ENCODE results near the gene D2HGDH.
"Not testable (repeated sequence)": the region's sequence is repeated elsewhere in the genome, so short reads cannot be mapped to it uniquely, and the experiment has no call there.

D2HGDH gene

DNA sequence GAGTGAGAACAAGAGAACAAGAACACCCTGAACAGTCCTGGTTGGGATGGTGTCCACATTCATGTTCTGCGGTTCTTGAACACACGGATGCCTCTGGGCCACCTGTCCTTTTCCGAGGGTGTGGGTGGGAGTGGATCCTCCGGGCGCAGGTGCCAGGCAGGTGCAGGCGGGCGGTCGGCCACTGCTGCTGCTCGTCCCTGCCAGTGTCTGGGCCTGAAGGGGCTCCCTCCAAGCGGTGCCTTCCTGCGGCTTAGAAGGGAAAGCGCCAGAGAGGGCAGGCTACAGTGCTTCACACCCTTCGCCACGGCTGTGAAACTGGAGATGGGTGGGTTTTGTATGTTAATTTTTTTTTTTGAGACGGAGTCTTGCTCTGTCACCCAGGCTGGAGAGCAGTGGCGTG lies 8.0 kb upstream of the D2HGDH start:
- DNase-seq: no peak

GRCh38 chr2:241728000-241728399 lies 6.4 kb upstream of the D2HGDH start:
- DNase-seq: no peak

GRCh38 chr2:241728627-241729026 lies 5.8 kb upstream of the D2HGDH start:
- no peak for DNase-seq

DNA sequence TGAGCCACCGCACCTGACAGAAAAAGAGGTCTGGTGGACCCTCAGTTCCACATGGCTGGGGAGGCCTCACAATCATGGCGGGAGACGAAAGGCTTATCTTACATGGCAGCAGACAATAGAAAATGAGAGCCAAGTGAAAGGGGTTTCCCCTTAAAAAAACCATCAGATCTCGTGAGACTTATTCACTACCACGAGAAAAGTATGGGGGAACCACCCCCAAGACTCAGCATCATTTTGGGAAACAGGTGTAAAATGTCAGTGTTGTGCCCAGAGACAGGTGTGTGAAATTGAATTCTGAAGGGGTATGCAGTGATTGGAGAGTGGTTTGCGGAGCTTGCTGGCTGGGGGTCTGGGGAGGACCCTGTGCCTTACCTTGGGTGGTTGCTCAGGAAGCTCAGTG lies 4.6 kb upstream of the D2HGDH start:
- no peak for DNase-seq

- DNase-seq: no peak
Measured at GRCh38 chr2:241730671-241731293, 3.6 kb upstream of the D2HGDH start.

GRCh38 chr2:241732513-241733186 lies 1.8 kb upstream of the D2HGDH start:
- not testable (repeated sequence) for DNase-seq

DNA sequence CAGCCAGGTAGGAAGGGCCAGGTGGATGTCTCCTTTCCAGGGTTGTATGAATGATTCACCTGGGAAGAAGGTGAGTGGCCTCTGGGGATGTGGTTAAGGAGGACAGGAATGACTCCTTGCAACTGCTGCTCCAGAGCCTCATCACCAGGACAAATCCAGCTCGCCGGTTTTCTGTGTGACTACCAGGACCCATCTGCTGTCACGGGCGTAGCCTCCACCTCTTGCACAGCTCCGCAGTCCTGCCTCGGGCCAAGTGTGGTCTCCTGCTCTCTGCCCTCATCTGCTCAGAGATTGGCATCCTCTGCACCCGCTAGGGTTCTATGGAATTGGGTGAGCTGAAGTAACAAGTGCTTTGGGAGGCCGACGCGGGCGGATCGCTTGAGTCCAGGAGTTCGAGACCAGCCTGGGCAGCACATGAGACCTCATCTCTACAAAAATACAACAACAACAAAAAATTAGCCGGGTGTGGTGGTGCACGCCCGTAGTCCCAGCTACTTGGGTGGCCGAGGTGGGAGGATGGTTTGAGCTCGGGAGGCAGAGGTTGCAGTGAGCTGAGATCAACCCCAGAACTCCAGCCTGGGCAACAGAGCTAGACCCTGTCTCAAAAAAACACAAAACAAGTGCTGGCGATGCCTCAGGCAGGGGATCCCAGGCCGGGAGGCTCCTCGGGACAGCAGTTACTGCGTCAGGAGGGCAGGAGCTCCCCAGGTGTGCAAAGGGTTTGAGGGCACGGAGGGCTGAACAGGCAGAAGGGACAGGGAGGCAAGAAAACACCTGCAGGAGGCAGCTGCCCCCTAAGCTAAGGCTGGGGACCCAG lies 831 bp upstream of the D2HGDH start:
- DNase-seq: no peak

GRCh38 chr2:241734208-241734466 lies 293 bp upstream of the D2HGDH start:
- DNase-seq: no peak

DNA sequence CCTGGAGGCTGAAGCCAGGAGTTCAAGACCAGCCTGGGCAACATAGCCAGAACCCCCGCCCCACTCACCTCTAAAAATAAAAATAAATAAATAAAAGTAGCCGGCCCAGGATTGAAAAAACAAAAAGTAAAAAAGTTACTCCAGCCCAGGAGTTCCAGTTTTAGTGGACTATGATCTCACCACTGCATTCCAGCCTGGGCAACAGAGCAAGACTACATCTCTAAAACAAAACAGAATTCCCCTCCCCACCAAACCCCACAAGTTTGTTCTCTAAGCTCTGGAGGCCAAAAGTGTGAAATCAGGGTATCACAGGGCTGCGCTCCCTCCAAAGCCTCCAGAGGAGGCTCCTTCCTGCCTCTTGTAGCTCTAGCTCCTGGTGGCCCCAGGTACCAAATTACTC lies 1.7 kb downstream of the D2HGDH start:
- DNase-seq: no peak

DNA sequence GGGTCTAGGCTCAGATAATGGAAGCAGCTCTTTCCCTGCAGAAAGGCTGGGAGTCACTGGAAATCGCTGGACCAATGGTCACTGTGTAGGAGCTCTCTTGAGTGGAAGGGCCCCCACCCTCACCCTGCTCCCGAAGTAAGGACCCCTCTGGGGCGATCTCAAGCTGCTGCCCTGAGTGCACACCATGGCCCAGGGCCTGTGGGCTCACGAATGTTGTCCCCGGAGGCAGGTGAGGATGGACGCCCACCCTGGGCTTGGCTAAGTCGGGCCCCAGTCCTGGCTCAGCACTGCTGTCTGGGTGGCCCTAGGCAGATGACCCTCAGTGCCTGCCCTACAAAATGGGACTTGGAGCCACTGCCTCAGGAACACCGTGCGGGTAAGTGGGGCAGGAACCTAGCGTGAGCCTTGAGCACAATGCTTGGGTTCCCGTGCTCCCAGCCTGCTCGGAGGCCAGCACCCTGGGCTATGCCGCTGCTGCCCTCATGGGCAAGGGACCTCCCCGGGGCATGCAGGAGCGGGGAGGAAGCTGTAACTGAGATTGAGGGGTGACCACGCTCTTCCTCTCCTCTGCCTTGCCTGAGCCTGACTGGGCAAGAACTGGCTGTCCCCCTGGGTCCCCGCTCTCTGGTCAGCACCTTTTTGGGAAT lies 3.7 kb downstream of the D2HGDH start:
- DNase-seq: no peak

DNA sequence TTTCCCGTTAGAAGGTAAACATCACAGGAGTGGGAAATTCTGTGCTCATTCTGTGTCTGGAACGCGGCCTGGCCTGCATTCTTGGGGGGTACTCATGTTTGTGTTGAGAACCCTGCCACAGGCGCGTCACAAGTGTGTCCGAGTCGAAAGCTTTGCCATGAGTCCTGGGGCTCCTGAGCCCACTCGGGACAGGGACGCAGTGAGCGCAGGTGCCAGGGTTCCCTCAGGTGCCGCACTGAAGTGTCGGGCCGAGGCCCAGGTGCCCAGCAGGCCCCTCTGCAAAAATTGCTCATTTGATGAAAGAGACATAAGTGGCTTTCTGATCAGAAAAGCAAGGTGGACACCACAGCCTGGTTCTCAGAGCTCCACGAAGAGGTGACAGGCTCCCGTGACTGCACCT lies 4.7 kb downstream of the D2HGDH start:
- DNase-seq: no peak

DNA sequence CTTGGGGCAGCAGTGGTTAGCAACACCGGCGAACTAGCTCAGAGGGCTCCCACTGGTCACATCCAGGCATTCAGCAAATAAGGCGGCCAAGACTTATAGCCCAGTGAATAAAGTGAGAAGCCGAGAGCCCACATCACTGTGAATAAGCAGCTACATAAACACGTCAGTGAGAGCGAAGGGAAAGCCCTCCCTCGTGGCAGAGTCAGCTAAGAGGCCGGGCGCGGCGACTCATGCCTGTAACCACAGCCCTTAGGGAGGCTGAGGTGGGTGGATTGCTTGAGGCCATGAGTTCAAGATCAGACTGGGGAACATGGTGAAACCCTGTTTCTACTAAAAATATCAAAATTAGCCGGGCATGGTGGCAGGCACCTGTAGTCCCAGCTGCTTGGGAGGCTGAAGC lies 5.2 kb downstream of the D2HGDH start:
- no peak for DNase-seq

DNA sequence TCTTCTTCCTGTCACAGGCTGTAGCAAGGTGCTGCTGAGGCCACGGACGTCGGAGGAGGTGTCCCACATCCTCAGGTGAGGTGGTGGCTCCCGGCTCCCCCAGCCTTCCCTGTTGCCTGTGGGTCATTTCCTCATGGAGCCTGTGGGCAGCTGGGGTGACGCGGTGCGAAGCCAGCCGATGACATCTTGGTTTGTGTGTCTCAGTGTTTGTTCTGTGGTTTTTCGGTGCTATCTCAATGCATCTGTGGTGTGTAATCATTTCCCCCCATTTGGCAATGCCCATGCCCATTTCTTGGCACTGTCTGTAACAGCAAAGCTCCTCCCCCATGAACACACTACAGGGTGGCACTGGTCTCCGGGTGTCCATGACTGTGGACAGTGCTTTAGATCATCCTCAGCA lies 6.6 kb downstream of the D2HGDH start:
- no peak for DNase-seq

- no peak for DNase-seq
Measured at GRCh38 chr2:241742320-241742939, 8.0 kb downstream of the D2HGDH start.

DNA sequence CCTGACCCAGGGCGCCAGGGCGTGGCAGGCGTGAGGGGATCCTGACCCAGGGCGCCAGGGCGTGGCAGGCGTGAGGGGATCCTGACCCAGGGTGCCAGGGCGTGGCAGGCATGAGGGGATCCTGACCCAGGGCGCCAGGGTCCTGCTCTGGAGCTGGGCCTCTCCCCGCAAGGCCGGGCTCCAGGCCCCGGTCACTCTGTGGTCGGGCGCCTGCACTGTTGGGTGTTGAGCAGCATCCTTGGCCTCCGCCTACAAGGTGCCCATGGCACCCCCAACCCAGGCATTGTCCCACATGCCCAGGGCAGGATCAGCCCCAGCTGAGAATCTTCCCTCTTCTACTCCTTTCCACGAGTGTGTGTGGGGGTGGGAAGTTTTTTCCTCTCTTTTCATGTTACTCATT lies 8.6 kb downstream of the D2HGDH start:
- DNase-seq: not testable (repeated sequence)

DNA sequence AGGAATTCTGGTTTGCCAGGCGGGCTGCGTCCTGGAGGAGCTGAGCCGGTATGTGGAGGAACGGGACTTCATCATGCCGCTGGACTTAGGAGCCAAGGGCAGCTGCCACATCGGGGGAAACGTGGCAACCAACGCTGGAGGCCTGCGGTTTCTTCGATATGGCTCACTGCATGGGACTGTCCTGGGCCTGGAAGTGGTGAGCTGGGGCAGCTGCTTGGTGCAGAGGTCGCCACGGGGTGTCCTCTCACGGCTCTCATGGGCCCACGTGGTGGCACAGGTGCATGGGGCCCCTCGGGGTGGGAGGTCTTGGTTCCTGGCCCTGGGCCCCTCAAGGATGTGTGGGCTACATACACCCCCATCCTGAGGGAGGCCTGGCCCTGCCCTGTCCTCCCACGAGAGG lies 9.2 kb downstream of the D2HGDH start:
- DNase-seq: no peak

GRCh38 chr2:241744028-241744754 lies 9.8 kb downstream of the D2HGDH start:
- no peak for DNase-seq

DNA sequence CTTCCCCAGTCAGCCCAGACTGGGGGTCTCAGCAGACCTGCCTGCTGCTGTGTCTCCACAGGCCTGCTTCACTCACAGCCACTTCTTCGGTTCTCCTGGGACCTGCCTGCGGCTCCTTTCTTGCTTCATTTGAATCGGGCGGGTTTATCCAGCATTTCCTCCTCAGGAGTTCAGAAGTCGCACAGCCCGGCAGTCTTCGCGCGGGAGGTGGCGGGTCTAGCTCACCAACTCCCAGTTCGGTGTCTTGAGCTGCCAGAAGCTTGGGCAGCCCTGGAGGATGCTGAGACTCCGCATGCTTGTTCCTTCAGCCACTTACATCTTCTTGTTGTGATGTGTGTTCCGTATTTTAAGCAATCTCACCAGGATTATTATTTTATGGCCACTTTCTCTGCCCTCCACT lies 10.8 kb downstream of the D2HGDH start:
- DNase-seq: no peak

GRCh38 chr2:241746084-241746483 lies 11.7 kb downstream of the D2HGDH start:
- no peak for DNase-seq

DNA sequence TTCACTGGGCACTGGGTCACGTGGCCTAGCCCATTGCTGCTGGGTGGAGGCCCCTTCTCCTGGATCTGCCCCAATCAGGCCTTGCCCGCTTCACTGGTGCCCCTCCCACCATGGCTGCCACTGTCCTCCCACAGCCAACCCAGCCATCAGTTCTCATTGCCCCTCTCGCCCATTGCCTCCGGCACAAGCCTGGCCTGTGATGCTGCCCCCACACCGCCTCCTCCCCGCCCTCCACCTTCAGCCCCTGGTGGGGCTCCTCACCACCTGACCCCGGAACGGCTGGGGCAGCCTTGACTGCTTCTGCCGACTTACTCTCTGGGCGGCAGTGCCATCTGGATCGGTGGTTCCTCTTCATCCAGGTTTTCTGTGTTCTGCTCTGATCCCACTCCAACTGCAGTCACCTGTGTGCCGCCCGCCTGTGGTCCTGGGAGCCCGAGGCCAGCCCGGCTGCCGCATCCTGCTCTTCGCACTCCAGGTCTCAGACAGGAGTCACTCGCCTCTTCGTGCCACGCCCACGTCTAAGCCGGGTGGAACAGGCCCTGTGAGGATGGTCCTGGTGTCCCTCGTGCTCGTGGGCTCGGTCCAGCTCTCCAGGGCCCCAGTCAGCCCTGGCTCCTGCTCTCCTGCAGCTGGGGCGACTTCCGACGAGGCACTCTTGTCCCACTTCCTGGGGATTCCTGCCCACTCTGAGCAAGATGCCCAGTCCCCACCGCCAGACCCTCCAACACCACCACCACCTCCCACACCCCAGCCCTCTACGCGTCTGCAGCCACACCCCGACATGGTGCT lies 14.2 kb downstream of the D2HGDH start:
- no peak for DNase-seq

- no peak for DNase-seq
Measured at GRCh38 chr2:241750076-241750840, 15.8 kb downstream of the D2HGDH start.

Measured in SHP77 treated with DMSO at 0.1 percent for 48 hours (cell line).